Kasumi-1 (cell line): ENCODE results near the gene MDFIC.

Experiments
- DNase-seq, 2 experiments: peaks; one replicate each; lab custom pipeline; 2025; lab: John Stamatoyannopoulos, UW

The MDFIC gene

GRCh38 chr7:114925434-114925833 lies 3.5 kb downstream of the MDFIC start:
- no peak for DNase-seq

GRCh38 chr7:114928060-114928459 lies 6.2 kb downstream of the MDFIC start:
- no peak for DNase-seq

- no peak for DNase-seq
Measured at GRCh38 chr7:114929570-114929969, 7.7 kb downstream of the MDFIC start.

GRCh38 chr7:114930107-114930661 lies 8.3 kb downstream of the MDFIC start:
- DNase-seq = no peak

GRCh38 chr7:114930829-114931655 lies 9.1 kb downstream of the MDFIC start:
- peak; percentile 40 to 51 for DNase-seq

GRCh38 chr7:114931656-114932011 lies 9.7 kb downstream of the MDFIC start:
- no peak for DNase-seq

GRCh38 chr7:114932991-114933390 lies 11.1 kb downstream of the MDFIC start:
- no peak for DNase-seq

- DNase-seq = no peak
Measured at GRCh38 chr7:114933658-114934057, 11.8 kb downstream of the MDFIC start.

- DNase-seq = no peak
Measured at GRCh38 chr7:114934086-114934485, 12.2 kb downstream of the MDFIC start.

- DNase-seq = no peak
Measured at GRCh38 chr7:114934713-114935112, 12.8 kb downstream of the MDFIC start.

- DNase-seq = no peak
Measured at GRCh38 chr7:114936471-114936870, 14.6 kb downstream of the MDFIC start.

GRCh38 chr7:114937446-114937845 lies 15.6 kb downstream of the MDFIC start:
- DNase-seq = no peak

GRCh38 chr7:114938785-114939184 lies 16.9 kb downstream of the MDFIC start:
- DNase-seq = no peak

GRCh38 chr7:114939484-114940097 lies 17.7 kb downstream of the MDFIC start:
- DNase-seq = no peak

- no peak for DNase-seq
Measured at GRCh38 chr7:114940220-114940619, 18.3 kb downstream of the MDFIC start.

- no peak for DNase-seq
Measured at GRCh38 chr7:114941692-114942091, 19.8 kb downstream of the MDFIC start.

- peak; percentile 40 to 55 for DNase-seq
Measured at GRCh38 chr7:114942446-114943175, 20.7 kb downstream of the MDFIC start.

- no peak for DNase-seq
Measured at GRCh38 chr7:114943530-114943929, 21.6 kb downstream of the MDFIC start.

- DNase-seq = no peak
Measured at GRCh38 chr7:114943953-114944744, 22.3 kb downstream of the MDFIC start.

GRCh38 chr7:114944745-114945625 lies 23.1 kb downstream of the MDFIC start:
- DNase-seq = no peak

GRCh38 chr7:114949231-114949630 lies 27.3 kb downstream of the MDFIC start:
- DNase-seq = peak in 1 of 2 experiments; percentile 26
